ENCODE data around the gene ZW10. TPM values are rescaled to one million over a fixed set of nuclear protein-coding genes. Genes with fewer than 3 reads are reported as not detected.

ZW10 gene
- polyA plus RNA-seq, 1 donor from 2014 or later: 20.8 TPM

- Histone ChIP-seq H3K9me3 (ENCODE audit: low read length) (no peaks in the 10 kb centered on the region), H3K27ac (ENCODE audit: low read length) (no peak overlapping the region), H3F3A (ENCODE audit: insufficient read depth, low read length, poor library complexity, severe bottlenecking) (no peaks in the 10 kb centered on the region), H4K20me1 (ENCODE audit: insufficient read depth) (no peaks in the 10 kb centered on the region), H3K4me2 (ENCODE audit: low read length) (no peak overlapping the region), H3K4me3 (ENCODE audit: low read length) (no peak overlapping the region), H3K79me2 (replicated peaks; ENCODE audit: insufficient read depth, low read length) (no peaks in the 10 kb centered on the region), H2AFZ (ENCODE audit: low read depth, low read length) (no peak overlapping the region), H3K9me2 (ENCODE audit: insufficient read depth, low read length) (no peaks in the 10 kb centered on the region), H3K36me3 (ENCODE audit: insufficient read depth, low read length) (no peaks in the 10 kb centered on the region), H3K9ac (ENCODE audit: low read length) (no peak overlapping the region), H3K27me3 (ENCODE audit: insufficient read depth, low read depth, low read length) (no peaks in the 10 kb centered on the region)
- no peak for TF ChIP-seq TAF1 (IDR thresholded peaks at IDR 0.05; ENCODE audit: low read depth)
- no peak for TF ChIP-seq MXI1 (conservative IDR thresholded peaks at IDR 0.05; ENCODE audit: poor library complexity, severe bottlenecking)
Observed at GRCh38 chr11:113725913-113726312, 47.6 kb downstream of the ZW10 start.

DNA sequence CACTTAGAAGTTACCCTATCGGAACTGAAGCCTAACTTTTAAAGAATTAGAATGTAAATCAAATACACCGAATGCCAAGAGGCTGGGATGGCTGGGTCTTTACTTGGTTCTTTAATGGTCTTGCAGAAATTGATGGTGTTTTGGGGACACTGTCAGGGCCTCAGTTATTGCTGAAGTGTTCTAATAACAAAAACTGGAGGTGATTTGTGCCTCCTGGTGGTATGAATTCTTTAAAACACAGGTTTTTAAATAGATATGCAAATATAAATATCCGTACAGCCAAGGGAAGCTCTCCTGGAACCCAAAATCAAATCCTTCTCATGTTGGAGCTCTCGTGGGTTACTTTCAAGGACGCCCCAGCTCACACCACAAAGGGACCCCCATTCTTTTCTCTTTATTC is 48.1 kb downstream of the ZW10 start:
- Histone ChIP-seq H3K9me3 (ENCODE audit: low read length) (no peaks in the 10 kb centered on the region), H3F3A (ENCODE audit: insufficient read depth, low read length, poor library complexity, severe bottlenecking) (no peaks in the 10 kb centered on the region), H3K36me3 (ENCODE audit: insufficient read depth, low read length) (no peaks in the 10 kb centered on the region), H3K27me3 (ENCODE audit: insufficient read depth, low read depth, low read length) (no peaks in the 10 kb centered on the region), H3K9ac (ENCODE audit: low read length) (no peak overlapping the region), H2AFZ (ENCODE audit: low read depth, low read length) (no peak overlapping the region), H3K27ac (ENCODE audit: low read length) (no peak overlapping the region), H3K4me2 (ENCODE audit: low read length) (no peak overlapping the region), H3K9me2 (ENCODE audit: insufficient read depth, low read length) (no peaks in the 10 kb centered on the region), H4K20me1 (ENCODE audit: insufficient read depth) (no peaks in the 10 kb centered on the region), H3K79me2 (replicated peaks; ENCODE audit: insufficient read depth, low read length) (no peaks in the 10 kb centered on the region), H3K4me3 (ENCODE audit: low read length) (no peak overlapping the region)
- TF ChIP-seq MXI1 (conservative IDR thresholded peaks at IDR 0.05; ENCODE audit: poor library complexity, severe bottlenecking) (no peak), EP300 (conservative IDR thresholded peaks at IDR 0.05; ENCODE audit: poor library complexity, severe bottlenecking) (no peak), REST (IDR thresholded peaks at IDR 0.05; ENCODE audit: borderline replicate concordance) (no peak), EZH2 (IDR thresholded peaks at IDR 0.05; ENCODE audit: borderline replicate concordance, insufficient read depth, low read length, poor library complexity, severe bottlenecking) (no peak), RAD21 (conservative IDR thresholded peaks at IDR 0.05) (no peak), SMC3 (conservative IDR thresholded peaks at IDR 0.05; ENCODE audit: poor library complexity) (no peak), POLR2AphosphoS5 (IDR thresholded peaks at IDR 0.05) (no peak), TAF1 (IDR thresholded peaks at IDR 0.05; ENCODE audit: low read depth) (no peak)
- TF ChIP-seq, protein P1, sequence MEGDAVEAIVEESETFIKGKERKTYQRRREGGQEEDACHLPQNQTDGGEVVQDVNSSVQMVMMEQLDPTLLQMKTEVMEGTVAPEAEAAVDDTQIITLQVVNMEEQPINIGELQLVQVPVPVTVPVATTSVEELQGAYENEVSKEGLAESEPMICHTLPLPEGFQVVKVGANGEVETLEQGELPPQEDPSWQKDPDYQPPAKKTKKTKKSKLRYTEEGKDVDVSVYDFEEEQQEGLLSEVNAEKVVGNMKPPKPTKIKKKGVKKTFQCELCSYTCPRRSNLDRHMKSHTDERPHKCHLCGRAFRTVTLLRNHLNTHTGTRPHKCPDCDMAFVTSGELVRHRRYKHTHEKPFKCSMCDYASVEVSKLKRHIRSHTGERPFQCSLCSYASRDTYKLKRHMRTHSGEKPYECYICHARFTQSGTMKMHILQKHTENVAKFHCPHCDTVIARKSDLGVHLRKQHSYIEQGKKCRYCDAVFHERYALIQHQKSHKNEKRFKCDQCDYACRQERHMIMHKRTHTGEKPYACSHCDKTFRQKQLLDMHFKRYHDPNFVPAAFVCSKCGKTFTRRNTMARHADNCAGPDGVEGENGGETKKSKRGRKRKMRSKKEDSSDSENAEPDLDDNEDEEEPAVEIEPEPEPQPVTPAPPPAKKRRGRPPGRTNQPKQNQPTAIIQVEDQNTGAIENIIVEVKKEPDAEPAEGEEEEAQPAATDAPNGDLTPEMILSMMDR (IDR thresholded peaks at IDR 0.05; ENCODE audit: poor library complexity, severe bottlenecking): no peak

DNA sequence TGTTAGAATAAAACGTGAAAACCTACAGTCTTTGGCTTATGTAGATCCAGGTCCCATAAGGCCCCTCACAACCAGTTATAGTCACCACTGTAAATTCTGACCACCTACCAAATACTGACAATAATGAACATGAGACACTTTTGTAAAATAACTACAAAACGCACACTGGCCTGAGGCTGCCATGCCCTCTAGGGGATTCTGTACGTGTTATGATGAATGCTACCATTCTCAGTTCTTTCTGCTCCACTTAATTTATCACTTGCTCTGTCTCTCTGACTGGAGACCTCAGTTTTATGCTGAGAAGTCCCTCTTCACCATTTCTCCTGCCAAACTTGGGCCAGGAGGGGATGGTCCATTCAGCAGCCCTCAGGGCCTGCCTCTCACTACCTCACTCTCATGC is 48.7 kb downstream of the ZW10 start:
- H3K9me3 ChIP-seq (ENCODE audit: low read length): no peaks in the 10 kb centered on the region
- no peak overlapping the region for H3K9ac ChIP-seq (ENCODE audit: low read length)
- no peak overlapping the region for H3K27ac ChIP-seq (ENCODE audit: low read length)
- H3K4me3 ChIP-seq (ENCODE audit: low read length): no peak overlapping the region
- no peaks in the 10 kb centered on the region for H4K20me1 ChIP-seq (ENCODE audit: insufficient read depth)
- H3F3A ChIP-seq (ENCODE audit: insufficient read depth, low read length, poor library complexity, severe bottlenecking): no peaks in the 10 kb centered on the region
- no peak overlapping the region for H3K4me2 ChIP-seq (ENCODE audit: low read length)
- no peaks in the 10 kb centered on the region for H3K27me3 ChIP-seq (ENCODE audit: insufficient read depth, low read depth, low read length)
- H3K79me2 ChIP-seq (replicated peaks; ENCODE audit: insufficient read depth, low read length): no peaks in the 10 kb centered on the region
- no peak for TF ChIP-seq RAD21 (conservative IDR thresholded peaks at IDR 0.05)
- TF ChIP-seq, protein P1 (IDR thresholded peaks at IDR 0.05; ENCODE audit: poor library complexity, severe bottlenecking): no peak
- TF ChIP-seq MXI1 (conservative IDR thresholded peaks at IDR 0.05; ENCODE audit: poor library complexity, severe bottlenecking): no peak
- no peak for TF ChIP-seq REST (IDR thresholded peaks at IDR 0.05; ENCODE audit: borderline replicate concordance)
- TF ChIP-seq EZH2 (IDR thresholded peaks at IDR 0.05; ENCODE audit: borderline replicate concordance, insufficient read depth, low read length, poor library complexity, severe bottlenecking): no peak
- no peak for TF ChIP-seq EP300 (conservative IDR thresholded peaks at IDR 0.05; ENCODE audit: poor library complexity, severe bottlenecking)
- TF ChIP-seq POLR2AphosphoS5 (IDR thresholded peaks at IDR 0.05): no peak
- TF ChIP-seq SMC3 (conservative IDR thresholded peaks at IDR 0.05; ENCODE audit: poor library complexity): no peak
- TF ChIP-seq TAF1 (IDR thresholded peaks at IDR 0.05; ENCODE audit: low read depth): no peak
- no peaks in the 10 kb centered on the region for H3K36me3 ChIP-seq (ENCODE audit: insufficient read depth, low read length)
- no peak overlapping the region for H2AFZ ChIP-seq (ENCODE audit: low read depth, low read length)
- no peaks in the 10 kb centered on the region for H3K9me2 ChIP-seq (ENCODE audit: insufficient read depth, low read length)
